ENCODE measurements around the gene SPAG16.

- TF ChIP-seq CTCF (IDR thresholded peaks at IDR 0.05) = no peak
- TF ChIP-seq TCF7L2 (IDR thresholded peaks at IDR 0.05; ENCODE audit: low read depth, low read length) = no peak
- TF ChIP-seq POLR2AphosphoS5 (IDR thresholded peaks at IDR 0.05; ENCODE audit: low read depth, low read length) = no peak
Observed at GRCh38 chr2:213862407-213863076, 578.3 kb downstream of the SPAG16 start.

All from Panc1 (cell line).